HepG2 (cell line): ENCODE measurements around the gene LZTR1. TPM values are rescaled to one million over a fixed set of nuclear protein-coding genes. Genes with fewer than 3 reads are reported as not detected.

Experiments used
- AKAP8 ChIP-seq: sonication (generic); formaldehyde crosslinking; IDR thresholded peaks from 2 replicates; pipeline ENCODE4 v1.5.1; 2020; ENCODE audit warnings: mild to moderate bottlenecking, missing genetic modification reagents
- HDAC1 ChIP-seq: sonication (generic); formaldehyde crosslinking; IDR thresholded peaks from 2 replicates; pipeline ENCODE4 v1.5.1; 2020; ENCODE audit warnings: mild to moderate bottlenecking, missing genetic modification reagents
- IKZF5 ChIP-seq: IDR thresholded peaks from 2 replicates; pipeline ENCODE4 v1.6.1; 2018; ENCODE audit warnings: missing genetic modification reagents, mild to moderate bottlenecking, missing compliant biosample characterization
- ISL2 ChIP-seq: sonication (generic); formaldehyde crosslinking; IDR thresholded peaks from 2 replicates; pipeline ENCODE4 v1.5.0; 2020; ENCODE audit warnings: missing genetic modification reagents
- KDM2A ChIP-seq: sonication (generic); formaldehyde crosslinking; IDR thresholded peaks from 2 replicates; pipeline ENCODE4 v1.4.0; 2020; ENCODE audit warnings: low read depth, missing genetic modification reagents, borderline replicate concordance
- MBD4 ChIP-seq: IDR thresholded peaks from 2 replicates; pipeline ENCODE4 v1.6.1; 2012; ENCODE audit warnings: low read length, inconsistent platforms, borderline replicate concordance
- NRL ChIP-seq: sonication (generic); formaldehyde crosslinking; IDR thresholded peaks from 2 replicates; pipeline ENCODE4 v1.5.0; 2020; ENCODE audit warnings: missing genetic modification reagents, mild to moderate bottlenecking, moderate library complexity, borderline replicate concordance
- SALL1 ChIP-seq: sonication (generic); formaldehyde crosslinking; IDR thresholded peaks from 2 replicates; pipeline ENCODE4 v1.8.0; 2022; ENCODE audit warnings: mild to moderate bottlenecking, missing genetic modification reagents
- TAF1 ChIP-seq: sonication (generic); formaldehyde crosslinking; IDR thresholded peaks from 2 replicates; pipeline ENCODE4 v1.4.0; 2020; ENCODE audit warnings: missing genetic modification reagents
- ZIK1 ChIP-seq: sonication (generic); formaldehyde crosslinking; IDR thresholded peaks from 2 replicates; pipeline ENCODE4 v1.5.0; 2020; ENCODE audit warnings: mild to moderate bottlenecking, low read depth, missing genetic modification reagents, borderline replicate concordance
- ZNF549 ChIP-seq: sonication (generic); formaldehyde crosslinking; IDR thresholded peaks from 2 replicates; pipeline ENCODE4 v1.5.0; 2020; ENCODE audit warnings: missing genetic modification reagents
- ZNF644 ChIP-seq: IDR thresholded peaks from 2 replicates; pipeline ENCODE4 v1.6.1; 2016; ENCODE audit warnings: low read depth
- ZNF891 ChIP-seq: sonication (generic); formaldehyde crosslinking; IDR thresholded peaks from 2 replicates; pipeline ENCODE4 v1.5.0; 2020; ENCODE audit warnings: mild to moderate bottlenecking, missing genetic modification reagents
- ZSCAN31 ChIP-seq: sonication (generic); formaldehyde crosslinking; IDR thresholded peaks from 2 replicates; pipeline ENCODE4 v1.5.0; 2020; ENCODE audit warnings: low read depth, mild to moderate bottlenecking, missing genetic modification reagents
- polyA plus RNA-seq, 8 experiments: library from polyadenylated mRNA; depleted of rRNA in 3 of 8; stranded (reverse) in 7 of 8; unstranded in 1 of 8; fragments of >200 nt; fragmentation: Illumina TruSeq in 4 of 8; extraction: Trizol in 4 of 8; gene quantifications; 2 replicates each; pipeline versions ENCODE4 v1.2.1 to v1.2.3, GENCODE V29; 2011 to 2016; ENCODE audit warnings: low read depth in 4 of 8, missing spikeins in 1 of 8, mixed read lengths in 1 of 8; ENCODE audit not compliant: insufficient read depth in 1 of 8
- total RNA-seq, 5 experiments: library from RNA; depleted of rRNA; stranded (reverse); fragments of >200 nt; fragmentation: Illumina TruSeq; extraction: Trizol; gene quantifications; 2 replicates each; pipeline ENCODE4 v1.2.3, GENCODE V29; 2016; ENCODE audit warnings: low read depth in 1 of 5
- TF ChIP-seq, protein P1 (sequence below): sonication (generic); formaldehyde crosslinking; IDR thresholded peaks from 2 replicates; pipeline ENCODE4 v1.4.0; 2020; ENCODE audit warnings: missing genetic modification reagents
- TF ChIP-seq, protein P2 (sequence below): sonication (generic); formaldehyde crosslinking; IDR thresholded peaks from 2 replicates; pipeline ENCODE4 v1.4.0; 2020; ENCODE audit warnings: missing genetic modification reagents, low read depth, mild to moderate bottlenecking, borderline replicate concordance
- TF ChIP-seq, protein P3 (sequence below): IDR thresholded peaks from 2 replicates; pipeline ENCODE4 v1.6.1; 2012; ENCODE audit warnings: inconsistent platforms
- TF ChIP-seq, protein P4 (sequence below): sonication (generic); formaldehyde crosslinking; conservative IDR thresholded peaks from 2 replicates; pipeline ENCODE4 v1.4.0; 2020; ENCODE audit warnings: mild to moderate bottlenecking, missing genetic modification reagents, moderate library complexity

The LZTR1 gene
- total and polyA plus RNA-seq, 2 of the 13 experiments (the other 11 are each of a cell fraction or from before 2014, with no cell fraction given), result 21.8 to 22.4 TPM

DNA sequence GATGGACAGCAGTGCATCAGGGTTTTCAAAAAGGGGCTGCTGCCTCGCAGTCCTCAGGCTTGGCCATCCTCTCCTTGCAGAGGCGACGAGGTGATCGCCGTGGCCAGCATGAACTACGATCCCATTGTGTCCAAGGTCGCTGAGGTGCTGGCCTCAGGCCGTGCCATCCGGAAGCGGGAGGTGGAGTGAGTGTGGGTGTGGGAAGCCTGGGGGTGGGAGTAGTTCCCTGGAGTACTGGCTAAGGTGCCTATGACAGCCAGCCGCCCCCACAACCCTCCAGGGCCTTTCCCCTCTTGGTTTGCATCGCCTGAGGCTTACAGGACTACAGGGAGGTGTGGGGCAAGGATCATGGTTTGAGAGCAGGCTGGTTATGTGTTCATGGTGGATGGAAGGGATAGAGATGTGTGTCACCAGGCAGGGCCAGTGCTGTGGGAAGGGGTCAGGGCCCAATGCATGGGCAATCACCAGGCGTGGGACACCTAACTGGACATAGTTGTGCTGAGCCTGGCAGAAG, 2.1 kb upstream of the LZTR1 start (continued):
- TF ChIP-seq, protein P1, sequence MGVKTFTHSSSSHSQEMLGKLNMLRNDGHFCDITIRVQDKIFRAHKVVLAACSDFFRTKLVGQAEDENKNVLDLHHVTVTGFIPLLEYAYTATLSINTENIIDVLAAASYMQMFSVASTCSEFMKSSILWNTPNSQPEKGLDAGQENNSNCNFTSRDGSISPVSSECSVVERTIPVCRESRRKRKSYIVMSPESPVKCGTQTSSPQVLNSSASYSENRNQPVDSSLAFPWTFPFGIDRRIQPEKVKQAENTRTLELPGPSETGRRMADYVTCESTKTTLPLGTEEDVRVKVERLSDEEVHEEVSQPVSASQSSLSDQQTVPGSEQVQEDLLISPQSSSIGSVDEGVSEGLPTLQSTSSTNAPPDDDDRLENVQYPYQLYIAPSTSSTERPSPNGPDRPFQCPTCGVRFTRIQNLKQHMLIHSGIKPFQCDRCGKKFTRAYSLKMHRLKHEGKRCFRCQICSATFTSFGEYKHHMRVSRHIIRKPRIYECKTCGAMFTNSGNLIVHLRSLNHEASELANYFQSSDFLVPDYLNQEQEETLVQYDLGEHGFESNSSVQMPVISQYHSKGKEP (CRISPR knock-in tag), result no peak
- TF ChIP-seq AKAP8 (CRISPR knock-in tag), result 0 out of 2 replicates have a peak, but pooled peaks have one; percentile 7
- 0 out of 2 replicates have a peak, but pooled peaks have one; percentile 18 for TF ChIP-seq ZNF891 (CRISPR knock-in tag)
- 0 out of 2 replicates have a peak, but pooled peaks have one; percentile 48 for TF ChIP-seq ZIK1 (CRISPR knock-in tag)
- TF ChIP-seq ISL2 (CRISPR knock-in tag), result peak; percentile 23; the same call in 1 of the 2 replicates
- TF ChIP-seq TAF1, result peak; percentile 32; the same call in 1 of the 2 replicates
- 0 out of 2 replicates have a peak, but pooled peaks have one; percentile 27 for TF ChIP-seq ZNF644 (CRISPR knock-in tag)
- peak; percentile 70; the same call in 1 of the 2 replicates for TF ChIP-seq ZSCAN31 (CRISPR knock-in tag)
- no peak for TF ChIP-seq MBD4
- TF ChIP-seq IKZF5, result 0 out of 2 replicates have a peak, but pooled peaks have one; percentile 35
- TF ChIP-seq, protein P2, sequence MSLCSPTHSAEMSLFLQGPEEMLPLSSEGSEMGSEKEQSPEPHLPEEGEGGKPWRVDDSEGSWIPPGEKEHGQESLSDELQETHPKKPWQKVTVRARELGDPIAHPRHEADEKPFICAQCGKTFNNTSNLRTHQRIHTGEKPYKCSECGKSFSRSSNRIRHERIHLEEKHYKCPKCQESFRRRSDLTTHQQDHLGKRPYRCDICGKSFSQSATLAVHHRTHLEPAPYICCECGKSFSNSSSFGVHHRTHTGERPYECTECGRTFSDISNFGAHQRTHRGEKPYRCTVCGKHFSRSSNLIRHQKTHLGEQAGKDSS, result 0 out of 2 replicates have a peak, but pooled peaks have one; percentile 25
- peak; percentile 50; the same call in 1 of the 2 replicates for TF ChIP-seq HDAC1 (CRISPR knock-in tag)
- TF ChIP-seq, protein P3, sequence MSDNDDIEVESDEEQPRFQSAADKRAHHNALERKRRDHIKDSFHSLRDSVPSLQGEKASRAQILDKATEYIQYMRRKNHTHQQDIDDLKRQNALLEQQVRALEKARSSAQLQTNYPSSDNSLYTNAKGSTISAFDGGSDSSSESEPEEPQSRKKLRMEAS, result peak; percentile 77
- TF ChIP-seq ZNF549 (CRISPR knock-in tag), result no peak
- TF ChIP-seq NRL (CRISPR knock-in tag), result peak; percentile 55; the same call in 1 of the 2 replicates
- TF ChIP-seq, protein P4, sequence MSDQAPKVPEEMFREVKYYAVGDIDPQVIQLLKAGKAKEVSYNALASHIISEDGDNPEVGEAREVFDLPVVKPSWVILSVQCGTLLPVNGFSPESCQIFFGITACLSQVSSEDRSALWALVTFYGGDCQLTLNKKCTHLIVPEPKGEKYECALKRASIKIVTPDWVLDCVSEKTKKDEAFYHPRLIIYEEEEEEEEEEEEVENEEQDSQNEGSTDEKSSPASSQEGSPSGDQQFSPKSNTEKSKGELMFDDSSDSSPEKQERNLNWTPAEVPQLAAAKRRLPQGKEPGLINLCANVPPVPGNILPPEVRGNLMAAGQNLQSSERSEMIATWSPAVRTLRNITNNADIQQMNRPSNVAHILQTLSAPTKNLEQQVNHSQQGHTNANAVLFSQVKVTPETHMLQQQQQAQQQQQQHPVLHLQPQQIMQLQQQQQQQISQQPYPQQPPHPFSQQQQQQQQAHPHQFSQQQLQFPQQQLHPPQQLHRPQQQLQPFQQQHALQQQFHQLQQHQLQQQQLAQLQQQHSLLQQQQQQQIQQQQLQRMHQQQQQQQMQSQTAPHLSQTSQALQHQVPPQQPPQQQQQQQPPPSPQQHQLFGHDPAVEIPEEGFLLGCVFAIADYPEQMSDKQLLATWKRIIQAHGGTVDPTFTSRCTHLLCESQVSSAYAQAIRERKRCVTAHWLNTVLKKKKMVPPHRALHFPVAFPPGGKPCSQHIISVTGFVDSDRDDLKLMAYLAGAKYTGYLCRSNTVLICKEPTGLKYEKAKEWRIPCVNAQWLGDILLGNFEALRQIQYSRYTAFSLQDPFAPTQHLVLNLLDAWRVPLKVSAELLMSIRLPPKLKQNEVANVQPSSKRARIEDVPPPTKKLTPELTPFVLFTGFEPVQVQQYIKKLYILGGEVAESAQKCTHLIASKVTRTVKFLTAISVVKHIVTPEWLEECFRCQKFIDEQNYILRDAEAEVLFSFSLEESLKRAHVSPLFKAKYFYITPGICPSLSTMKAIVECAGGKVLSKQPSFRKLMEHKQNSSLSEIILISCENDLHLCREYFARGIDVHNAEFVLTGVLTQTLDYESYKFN (CRISPR knock-in tag), result peak; percentile 88
- TF ChIP-seq KDM2A (CRISPR knock-in tag), result peak; percentile 53; the same call in 1 of the 2 replicates
- peak; percentile 73; the same call in 1 of the 2 replicates for TF ChIP-seq SALL1 (CRISPR knock-in tag)
